IMR-90 (cell line): ENCODE results near the gene DUSP12. TPM values are rescaled to one million over a fixed set of nuclear protein-coding genes. Genes with fewer than 3 reads are reported as not detected.

ENCODE experiments used
- ATAC-seq: fragments of 200-7000 bp; cut with Tn5 transposase; 2 replicates; pipeline ENCODE4 v1.9.1; 2020; ENCODE audit warnings: low read depth, mild to moderate bottlenecking, moderate library complexity
- BruUV-seq: library from RNA; stranded (reverse); fragments of 400-500 nt; replicated peaks from 2 replicates; lab custom pipeline; 2021; lab: Mats Ljungman, UMichigan
- CTCF ChIA-PET: fragments of 300-600 bp; formaldehyde crosslinking; extraction: SDS; loops from one replicate; lab custom pipeline; 2021; ENCODE audit warnings: antibody characterized with exemption; lab: Yijun Ruan, JAX
- POLR2A ChIA-PET: fragments of 300-600 bp; sonication (Branson Sonifier 250); formaldehyde crosslinking; loops from one replicate; lab custom pipeline; 2022; ENCODE audit warnings: antibody characterized with exemption; ENCODE audit not compliant: unreplicated experiment; lab: Charles Lee
- DNase-seq: peaks from one replicate; pipeline ENCODE4 v3.0.0; 2013
- H2AFZ ChIP-seq: replicated peaks from 2 replicates; pipeline ENCODE3; 2013; ENCODE audit warnings: low read length, mild to moderate bottlenecking; ENCODE audit not compliant: poor library complexity
- H2AK5ac ChIP-seq: 2 replicates; pipeline ENCODE4 v1.6.1; 2013; ENCODE audit warnings: low read depth, low read length, inconsistent platforms
- H2AK9ac ChIP-seq: replicated peaks from 2 replicates; pipeline ENCODE3; 2013; ENCODE audit warnings: mild to moderate bottlenecking, low read depth, low read length, moderate library complexity; ENCODE audit not compliant: poor library complexity
- H2BK120ac ChIP-seq: 2 replicates; pipeline ENCODE4 v1.6.1; 2013; ENCODE audit warnings: low read depth, low read length, inconsistent platforms
- H2BK15ac ChIP-seq: 3 replicates; pipeline ENCODE4 v1.6.1; 2013; ENCODE audit warnings: low read depth, low read length, inconsistent platforms
- H2BK20ac ChIP-seq: 2 replicates; pipeline ENCODE4 v1.6.1; 2013; ENCODE audit warnings: low read depth, mild to moderate bottlenecking, inconsistent platforms, low read length, moderate library complexity
- H2BK5ac ChIP-seq: 2 replicates; pipeline ENCODE4 v1.6.1; 2013; ENCODE audit warnings: mild to moderate bottlenecking, low read depth, low read length, inconsistent platforms; ENCODE audit not compliant: poor library complexity, severe bottlenecking
- H3K14ac ChIP-seq: replicated peaks from 2 replicates; pipeline ENCODE4 v1.6.1; 2013; ENCODE audit warnings: low read depth, low read length, inconsistent platforms
- H3K18ac ChIP-seq: 2 replicates; pipeline ENCODE4 v1.6.1; 2013; ENCODE audit warnings: low read depth, low read length, control low read depth
- H3K23ac ChIP-seq: 2 replicates; pipeline ENCODE4 v1.6.1; 2013; ENCODE audit warnings: low read depth, low read length, inconsistent platforms
- H3K27ac ChIP-seq: 2 replicates; pipeline ENCODE4 v1.5.1; 2013; ENCODE audit warnings: mild to moderate bottlenecking, control low read depth, low read length; ENCODE audit not compliant: insufficient read depth
- H3K27me3 ChIP-seq: 2 replicates; pipeline ENCODE4 v1.6.1; 2013; ENCODE audit warnings: low read length; ENCODE audit not compliant: control insufficient read depth, insufficient read depth
- H3K36me3 ChIP-seq: 2 replicates; pipeline ENCODE4 v1.6.1; 2013; ENCODE audit warnings: low read length, mixed read lengths; ENCODE audit not compliant: control insufficient read depth, insufficient read depth
- H3K4ac ChIP-seq: 2 replicates; pipeline ENCODE4 v1.6.1; 2013; ENCODE audit warnings: low read depth, low read length, inconsistent platforms
- H3K4me1 ChIP-seq: 2 replicates; pipeline ENCODE4 v1.6.1; 2013; ENCODE audit warnings: low read length, mixed read lengths; ENCODE audit not compliant: control insufficient read depth, insufficient read depth
- H3K4me2 ChIP-seq: 2 replicates; pipeline ENCODE4 v1.6.1; 2013; ENCODE audit warnings: low read depth, mild to moderate bottlenecking, control low read depth, low read length, moderate library complexity
- H3K4me3 ChIP-seq: 2 replicates; pipeline ENCODE4 v1.5.1; 2013; ENCODE audit warnings: low read depth, mild to moderate bottlenecking, control low read depth, low read length, moderate library complexity; ENCODE audit not compliant: insufficient read depth
- H3K56ac ChIP-seq: 2 replicates; pipeline ENCODE4 v1.6.1; 2013; ENCODE audit warnings: low read length, inconsistent platforms; ENCODE audit not compliant: insufficient read depth; ENCODE audit errors: extremely low read depth
- H3K79me1 ChIP-seq, 2 experiments: 2 replicates each; pipeline ENCODE4 v1.6.1; 2013; ENCODE audit warnings: low read length in 2 of 2, inconsistent platforms in 1 of 2, low read depth in 1 of 2
- H3K9ac ChIP-seq: 2 replicates; pipeline ENCODE4 v1.6.1; 2013; ENCODE audit warnings: low read depth, low read length, control low read depth
- H3K9me1 ChIP-seq: 2 replicates; pipeline ENCODE4 v1.6.1; 2013; ENCODE audit warnings: low read length, inconsistent platforms; ENCODE audit not compliant: insufficient read depth
- H3K9me3 ChIP-seq: 2 replicates; pipeline ENCODE4 v1.6.1; 2013; ENCODE audit warnings: low read length; ENCODE audit not compliant: control insufficient read depth, insufficient read depth
- H4K20me1 ChIP-seq: 2 replicates; pipeline ENCODE4 v1.6.1; 2013; ENCODE audit warnings: low read length, inconsistent platforms; ENCODE audit not compliant: insufficient read depth
- H4K5ac ChIP-seq: 2 replicates; pipeline ENCODE4 v1.6.1; 2013; ENCODE audit warnings: mild to moderate bottlenecking, low read depth, low read length, control low read depth
- H4K8ac ChIP-seq, 2 experiments: 2 replicates each; pipeline ENCODE4 v1.6.1; 2013; ENCODE audit warnings: low read depth in 2 of 2, low read length in 2 of 2, control low read depth in 1 of 2, inconsistent platforms in 1 of 2
- H4K91ac ChIP-seq: 2 replicates; pipeline ENCODE4 v1.6.1; 2013; ENCODE audit warnings: low read depth, low read length, inconsistent platforms; ENCODE audit not compliant: insufficient read depth
- BHLHE40 ChIP-seq: fragments of 150-350 bp; IDR thresholded peaks from 2 replicates; pipeline ENCODE4 v1.6.1; 2016; ENCODE audit warnings: mild to moderate bottlenecking, low read depth, low read length
- CEBPB ChIP-seq: IDR thresholded peaks from 2 replicates; pipeline ENCODE4 v1.6.1; 2012; ENCODE audit warnings: low read depth, low read length, improper control_type of control experiment
- CHD1 ChIP-seq: IDR thresholded peaks from 2 replicates; pipeline ENCODE4 v1.6.1; 2012; ENCODE audit warnings: low read depth, low read length, improper control_type of control experiment
- FOS ChIP-seq: fragments of 150-350 bp; IDR thresholded peaks from 2 replicates; pipeline ENCODE4 v1.6.1; 2016; ENCODE audit warnings: low read depth, low read length
- MAFK ChIP-seq: IDR thresholded peaks from 2 replicates; pipeline ENCODE4 v1.6.1; 2012; ENCODE audit warnings: low read depth, low read length, improper control_type of control experiment
- MAZ ChIP-seq: IDR thresholded peaks from 2 replicates; pipeline ENCODE4 v1.6.1; 2012; ENCODE audit warnings: low read depth, mild to moderate bottlenecking, low read length, improper control_type of control experiment, moderate library complexity, borderline replicate concordance
- MXI1 ChIP-seq: IDR thresholded peaks from 2 replicates; pipeline ENCODE4 v1.6.1; 2012; ENCODE audit warnings: low read depth, mild to moderate bottlenecking, low read length, moderate library complexity, borderline replicate concordance
- NFE2L2 ChIP-seq: fragments of 150-350 bp; IDR thresholded peaks from 2 replicates; pipeline ENCODE4 v1.6.1; 2016; ENCODE audit warnings: low read depth, mild to moderate bottlenecking, low read length
- POLR2A ChIP-seq: IDR thresholded peaks from 2 replicates; pipeline ENCODE4 v1.6.1; 2012; ENCODE audit warnings: mild to moderate bottlenecking, low read depth, low read length
- RAD21 ChIP-seq: IDR thresholded peaks from 2 replicates; pipeline ENCODE4 v1.6.1; 2012; ENCODE audit warnings: low read length, improper control_type of control experiment
- RCOR1 ChIP-seq: IDR thresholded peaks from 2 replicates; pipeline ENCODE4 v1.6.1; 2012; ENCODE audit warnings: mild to moderate bottlenecking, low read length, improper control_type of control experiment; ENCODE audit not compliant: insufficient replicate concordance
- RFX5 ChIP-seq: IDR thresholded peaks from 2 replicates; pipeline ENCODE4 v1.8.0; 2012; ENCODE audit warnings: low read depth, mild to moderate bottlenecking, low read length, moderate library complexity
- SMC3 ChIP-seq: fragments of 150-350 bp; IDR thresholded peaks from 2 replicates; pipeline ENCODE4 v1.6.1; 2016; ENCODE audit warnings: low read depth, mild to moderate bottlenecking, antibody characterized with exemption, low read length, moderate library complexity
- WGBS, 2 experiments: methylation state at CpG; one replicate each; pipeline versions ENCODE4 v1.1.5 to v1.1.7; 2013; ENCODE audit warnings: missing lambda C conversion rate in 2 of 2; ENCODE audit not compliant: insufficient read length in 1 of 2; ENCODE audit errors: extremely low coverage in 2 of 2; 5-methylcytosine and 5-hydroxymethylcytosine counted together
- dilution Hi-C: fragments of 300-500 bp; cut with HindIII; formaldehyde crosslinking; loops from one replicate; pipeline ENCODE4 v1.14.3; 2018; ENCODE audit warnings: low sequenced_read_pairs; ENCODE audit not compliant: unreplicated experiment
- in situ Hi-C: fragments of 300-500 bp; cut with MboI; formaldehyde crosslinking; loops from 3 replicates; pipeline ENCODE4 v1.14.3; 2019; ENCODE audit warnings: low sequenced_read_pairs, inconsistent platforms, mixed read lengths
- intact Hi-C: fragments of 100-400 bp; cut with micrococcal nuclease; formaldehyde crosslinking; loops from 2 replicates; pipeline ENCODE4 v1.10.0; 2022
- polyA plus RNA-seq, 3 experiments: library from polyadenylated mRNA; depleted of rRNA; stranded (reverse); fragments of >200 nt; gene quantifications; 2 replicates each; pipeline ENCODE4 v1.2.3, GENCODE V29; 2012; ENCODE audit warnings: low replicate concordance in 1 of 3
- total RNA-seq: library from RNA; depleted of rRNA; stranded (reverse); fragments of >200 nt; gene quantifications from 2 replicates; pipeline ENCODE4 v1.2.3, GENCODE V29; 2012
- TF ChIP-seq, protein P1 (sequence below): conservative IDR thresholded peaks from 2 replicates; pipeline ENCODE4 v1.5.1; 2012; ENCODE audit warnings: mild to moderate bottlenecking, low read depth, low read length, improper control_type of control experiment
- TF ChIP-seq, protein P2 (sequence below): fragments of 150-350 bp; IDR thresholded peaks from 2 replicates; pipeline ENCODE4 v1.6.1; 2016; ENCODE audit warnings: low read depth, mild to moderate bottlenecking, low read length, moderate library complexity, borderline replicate concordance
- TF ChIP-seq, protein P3 (sequence below): fragments of 150-350 bp; IDR thresholded peaks from 2 replicates; pipeline ENCODE4 v1.6.1; 2017; ENCODE audit warnings: mild to moderate bottlenecking, antibody characterized with exemption, low read length, low read depth

Gene DUSP12
- total and polyA plus RNA-seq, 2 of the 4 experiments (the other 2 are of a cell fraction), result 31.5 to 35.6 TPM

DNA sequence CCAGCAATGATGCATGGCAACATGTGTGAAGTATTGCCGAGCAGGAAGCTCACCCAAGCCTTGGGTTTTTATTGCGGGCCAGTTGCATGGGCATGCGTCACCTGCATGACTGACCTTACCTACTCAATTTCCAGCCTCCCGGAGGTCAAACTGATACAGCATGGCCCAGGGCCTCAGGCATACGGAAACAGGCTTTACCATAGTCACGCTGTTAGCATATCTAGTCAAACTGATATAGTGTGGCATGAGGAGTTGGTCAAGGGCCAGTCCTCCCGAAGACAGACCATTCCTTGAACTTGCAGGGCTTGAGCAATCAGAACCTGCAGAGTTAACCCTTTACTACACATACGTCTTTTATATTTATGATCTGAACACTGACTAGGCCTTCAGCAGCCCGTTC lies 6.4 kb upstream of the DUSP12 start:
- Histone ChIP-seq H4K20me1 (no peaks in the 10 kb centered on the region), H2AK9ac (no peak overlapping the region), H3K9ac (no peak overlapping the region), H3K36me3 (no peaks in the 10 kb centered on the region), H3K27me3 (no peaks in the 10 kb centered on the region), H4K91ac (no peak overlapping the region), H2BK120ac (no peak overlapping the region), H3K4me2 (no peak overlapping the region), H2BK15ac (no peak overlapping the region), H2AFZ (no peak overlapping the region), H3K4me3 (no peak overlapping the region), H3K23ac (no peak overlapping the region), H3K18ac (no peak overlapping the region), H3K79me1 (peaks cover 0 to under 1% of the 10 kb centered on the region in 2 experiments; a peak in 1 of 4 replicates), H4K5ac (no peak overlapping the region), H2AK5ac (no peak overlapping the region), H3K14ac (no peak overlapping the region), H2BK20ac (no peak overlapping the region), H3K56ac (no peak overlapping the region), H2BK5ac (no peak overlapping the region), H3K4ac (no peak overlapping the region), H3K27ac (no peak overlapping the region), H3K4me1 (peaks cover 2% of the 10 kb centered on the region), H4K8ac (no peak overlapping the region), H3K9me1 (no peaks in the 10 kb centered on the region), H3K9me3 (no peaks in the 10 kb centered on the region)
- intact Hi-C loops (no loop called here), dilution Hi-C loops (no loop called here), in situ Hi-C loops (loop anchor here (10.0 to 25.0 kb wide), 3 partner anchors 106 to 528 kb away; partner anchors contain the start of genes FCER1G and FCGR3B)
- 100% methylated on average over 2 of the region's 9 CpGs; no CpG with 5 or more reads in 1 of the 2 experiments for WGBS, 2 experiments
- ATAC-seq (no peak), DNase-seq (no peak)
- no TSS peak for BruUV-seq
- POLR2A ChIA-PET, result no interaction called here
- CTCF ChIA-PET, result no interaction called here
- no peak for TF ChIP-seq RCOR1
- no peak for TF ChIP-seq RAD21
- TF ChIP-seq, protein P1, sequence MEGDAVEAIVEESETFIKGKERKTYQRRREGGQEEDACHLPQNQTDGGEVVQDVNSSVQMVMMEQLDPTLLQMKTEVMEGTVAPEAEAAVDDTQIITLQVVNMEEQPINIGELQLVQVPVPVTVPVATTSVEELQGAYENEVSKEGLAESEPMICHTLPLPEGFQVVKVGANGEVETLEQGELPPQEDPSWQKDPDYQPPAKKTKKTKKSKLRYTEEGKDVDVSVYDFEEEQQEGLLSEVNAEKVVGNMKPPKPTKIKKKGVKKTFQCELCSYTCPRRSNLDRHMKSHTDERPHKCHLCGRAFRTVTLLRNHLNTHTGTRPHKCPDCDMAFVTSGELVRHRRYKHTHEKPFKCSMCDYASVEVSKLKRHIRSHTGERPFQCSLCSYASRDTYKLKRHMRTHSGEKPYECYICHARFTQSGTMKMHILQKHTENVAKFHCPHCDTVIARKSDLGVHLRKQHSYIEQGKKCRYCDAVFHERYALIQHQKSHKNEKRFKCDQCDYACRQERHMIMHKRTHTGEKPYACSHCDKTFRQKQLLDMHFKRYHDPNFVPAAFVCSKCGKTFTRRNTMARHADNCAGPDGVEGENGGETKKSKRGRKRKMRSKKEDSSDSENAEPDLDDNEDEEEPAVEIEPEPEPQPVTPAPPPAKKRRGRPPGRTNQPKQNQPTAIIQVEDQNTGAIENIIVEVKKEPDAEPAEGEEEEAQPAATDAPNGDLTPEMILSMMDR, result no peak
- no peak for TF ChIP-seq BHLHE40
- TF ChIP-seq CHD1, result no peak
- no peak for TF ChIP-seq MAFK
- TF ChIP-seq RFX5, result no peak
- no peak for TF ChIP-seq NFE2L2
- no peak for TF ChIP-seq MXI1
- no peak for TF ChIP-seq SMC3
- no peak for TF ChIP-seq POLR2A
- TF ChIP-seq FOS, result no peak
- TF ChIP-seq, protein P2, sequence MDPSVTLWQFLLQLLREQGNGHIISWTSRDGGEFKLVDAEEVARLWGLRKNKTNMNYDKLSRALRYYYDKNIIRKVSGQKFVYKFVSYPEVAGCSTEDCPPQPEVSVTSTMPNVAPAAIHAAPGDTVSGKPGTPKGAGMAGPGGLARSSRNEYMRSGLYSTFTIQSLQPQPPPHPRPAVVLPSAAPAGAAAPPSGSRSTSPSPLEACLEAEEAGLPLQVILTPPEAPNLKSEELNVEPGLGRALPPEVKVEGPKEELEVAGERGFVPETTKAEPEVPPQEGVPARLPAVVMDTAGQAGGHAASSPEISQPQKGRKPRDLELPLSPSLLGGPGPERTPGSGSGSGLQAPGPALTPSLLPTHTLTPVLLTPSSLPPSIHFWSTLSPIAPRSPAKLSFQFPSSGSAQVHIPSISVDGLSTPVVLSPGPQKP, result no peak
- TF ChIP-seq MAZ, result no peak
- TF ChIP-seq, protein P3, sequence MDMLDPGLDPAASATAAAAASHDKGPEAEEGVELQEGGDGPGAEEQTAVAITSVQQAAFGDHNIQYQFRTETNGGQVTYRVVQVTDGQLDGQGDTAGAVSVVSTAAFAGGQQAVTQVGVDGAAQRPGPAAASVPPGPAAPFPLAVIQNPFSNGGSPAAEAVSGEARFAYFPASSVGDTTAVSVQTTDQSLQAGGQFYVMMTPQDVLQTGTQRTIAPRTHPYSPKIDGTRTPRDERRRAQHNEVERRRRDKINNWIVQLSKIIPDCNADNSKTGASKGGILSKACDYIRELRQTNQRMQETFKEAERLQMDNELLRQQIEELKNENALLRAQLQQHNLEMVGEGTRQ, result no peak
- TF ChIP-seq CEBPB, result no peak
